GM10266 (cell line): Measurements from ENCODE around the gene ALG9.

Experiments
- DNase-seq: peaks from one replicate; pipeline ENCODE4 v3.0.0; 2012; ENCODE audit errors: extremely low spot score
- TF ChIP-seq, protein P1 (sequence below): IDR thresholded peaks from 2 replicates; pipeline ENCODE4 v1.5.1; 2012; ENCODE audit warnings: mild to moderate bottlenecking, low read depth; ENCODE audit not compliant: control insufficient read depth, insufficient read depth; ENCODE audit errors: missing control alignments

Gene ALG9

DNA sequence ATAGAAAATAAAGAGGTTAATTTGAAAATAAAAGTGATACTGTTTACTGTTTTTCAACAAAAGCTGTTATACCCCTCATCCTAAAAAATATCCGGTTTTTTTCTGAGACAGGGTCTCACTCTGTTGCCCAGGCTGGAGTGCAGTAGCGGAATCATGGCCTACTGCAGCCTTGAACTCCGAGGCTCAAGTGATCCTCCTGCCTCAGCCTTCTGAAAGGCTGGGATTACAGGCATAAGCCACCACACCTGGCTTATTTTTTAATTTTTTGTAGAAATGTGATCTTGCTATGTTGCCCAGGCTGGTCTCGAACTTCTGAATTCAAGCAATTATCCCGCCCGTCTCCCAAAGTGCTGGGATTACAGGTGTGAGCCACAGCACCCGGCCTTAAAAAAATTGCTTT is 35.7 kb downstream of the ALG9 start:
- DNase-seq: no peak
- TF ChIP-seq, protein P1, sequence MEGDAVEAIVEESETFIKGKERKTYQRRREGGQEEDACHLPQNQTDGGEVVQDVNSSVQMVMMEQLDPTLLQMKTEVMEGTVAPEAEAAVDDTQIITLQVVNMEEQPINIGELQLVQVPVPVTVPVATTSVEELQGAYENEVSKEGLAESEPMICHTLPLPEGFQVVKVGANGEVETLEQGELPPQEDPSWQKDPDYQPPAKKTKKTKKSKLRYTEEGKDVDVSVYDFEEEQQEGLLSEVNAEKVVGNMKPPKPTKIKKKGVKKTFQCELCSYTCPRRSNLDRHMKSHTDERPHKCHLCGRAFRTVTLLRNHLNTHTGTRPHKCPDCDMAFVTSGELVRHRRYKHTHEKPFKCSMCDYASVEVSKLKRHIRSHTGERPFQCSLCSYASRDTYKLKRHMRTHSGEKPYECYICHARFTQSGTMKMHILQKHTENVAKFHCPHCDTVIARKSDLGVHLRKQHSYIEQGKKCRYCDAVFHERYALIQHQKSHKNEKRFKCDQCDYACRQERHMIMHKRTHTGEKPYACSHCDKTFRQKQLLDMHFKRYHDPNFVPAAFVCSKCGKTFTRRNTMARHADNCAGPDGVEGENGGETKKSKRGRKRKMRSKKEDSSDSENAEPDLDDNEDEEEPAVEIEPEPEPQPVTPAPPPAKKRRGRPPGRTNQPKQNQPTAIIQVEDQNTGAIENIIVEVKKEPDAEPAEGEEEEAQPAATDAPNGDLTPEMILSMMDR: no peak

DNA sequence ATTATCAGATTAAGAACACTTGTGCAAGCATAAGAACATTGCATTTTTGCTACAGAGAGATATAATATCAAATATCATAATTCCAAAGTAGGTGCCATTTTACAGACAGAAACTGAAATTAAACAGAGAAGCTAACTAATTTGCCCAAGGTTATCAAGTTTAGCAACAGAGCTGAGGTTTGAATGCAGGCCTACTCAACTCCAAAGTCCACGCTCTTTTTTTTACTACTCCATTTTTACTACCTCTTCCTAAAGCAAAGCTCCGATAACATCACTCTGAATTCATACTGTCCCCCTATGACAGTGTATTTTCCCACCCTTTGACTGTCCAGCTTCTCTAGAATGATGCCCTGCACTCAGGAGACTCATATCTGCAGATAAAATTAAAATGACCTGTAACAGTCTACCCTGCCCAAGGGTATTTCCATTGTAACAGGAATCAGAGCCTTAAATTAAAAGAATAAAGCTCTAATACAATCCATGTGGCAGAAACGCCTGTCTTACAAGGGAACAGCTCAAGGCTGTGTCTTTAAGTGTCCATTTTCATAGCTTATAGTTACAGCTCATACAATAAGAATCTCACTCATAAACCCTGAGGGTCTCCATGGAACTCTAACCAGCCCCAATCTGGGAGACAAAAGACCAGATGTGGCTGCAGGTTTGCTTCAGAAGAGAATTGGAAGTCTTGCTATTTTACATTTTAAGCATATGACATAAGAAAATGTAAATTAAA is 36.8 kb downstream of the ALG9 start:
- TF ChIP-seq, protein P1: no peak
- DNase-seq: no peak

DNA sequence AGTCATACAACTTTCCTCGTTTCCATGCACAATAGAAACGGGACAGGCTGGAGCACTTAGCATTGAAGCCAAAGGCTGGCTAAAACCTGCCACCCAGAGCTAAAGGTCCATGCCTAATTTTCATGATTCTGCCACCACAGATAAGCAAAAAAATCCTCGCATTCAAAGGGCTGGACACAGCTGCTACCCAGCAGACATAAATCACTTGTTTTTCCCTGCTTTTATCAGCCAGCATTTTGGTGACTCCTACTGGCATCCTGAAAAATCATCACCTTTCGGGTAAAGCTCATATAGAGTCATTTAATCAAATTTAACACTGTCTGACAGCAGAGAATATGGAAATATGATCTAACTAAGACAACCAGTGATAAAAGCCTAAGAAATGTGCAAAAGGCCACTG is 37.9 kb downstream of the ALG9 start:
- TF ChIP-seq, protein P1: no peak
- DNase-seq: no peak

DNA sequence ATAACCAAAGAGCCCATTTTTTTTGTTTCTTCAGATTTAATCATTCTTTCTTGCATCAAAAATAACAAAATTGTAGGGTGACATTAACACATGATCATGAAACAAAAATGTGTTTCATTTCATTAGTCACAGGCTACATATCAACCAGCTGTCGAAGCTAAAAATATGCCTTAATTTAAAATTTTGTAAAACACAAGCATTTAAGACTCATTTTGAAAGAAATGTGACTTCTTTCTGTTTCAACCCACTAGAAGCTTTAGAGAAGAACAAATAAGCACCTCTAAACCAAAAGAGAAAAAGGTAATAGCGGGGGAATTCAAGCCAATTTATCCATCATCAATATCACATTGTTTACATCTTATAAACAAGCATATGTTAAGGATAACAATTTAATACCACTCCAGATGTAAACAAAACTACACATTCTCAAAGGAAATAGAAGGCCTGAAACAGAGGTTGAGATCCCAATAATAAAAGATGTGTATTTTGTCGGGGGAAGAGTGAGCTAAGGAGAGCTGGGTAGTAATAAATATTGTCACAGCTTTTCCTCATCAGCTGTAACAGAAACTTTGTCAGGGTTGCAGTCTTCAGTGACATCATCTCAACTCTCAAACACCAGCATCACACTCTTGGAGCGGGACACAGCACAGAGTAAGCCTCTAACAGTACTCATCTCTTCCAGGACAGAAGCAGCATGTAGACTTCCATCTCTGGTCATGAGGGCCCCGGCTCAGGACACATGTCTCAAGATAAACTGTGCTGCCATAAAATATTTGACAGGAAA is 42.0 kb downstream of the ALG9 start:
- TF ChIP-seq, protein P1: no peak
- DNase-seq: peak; percentile 43

DNA sequence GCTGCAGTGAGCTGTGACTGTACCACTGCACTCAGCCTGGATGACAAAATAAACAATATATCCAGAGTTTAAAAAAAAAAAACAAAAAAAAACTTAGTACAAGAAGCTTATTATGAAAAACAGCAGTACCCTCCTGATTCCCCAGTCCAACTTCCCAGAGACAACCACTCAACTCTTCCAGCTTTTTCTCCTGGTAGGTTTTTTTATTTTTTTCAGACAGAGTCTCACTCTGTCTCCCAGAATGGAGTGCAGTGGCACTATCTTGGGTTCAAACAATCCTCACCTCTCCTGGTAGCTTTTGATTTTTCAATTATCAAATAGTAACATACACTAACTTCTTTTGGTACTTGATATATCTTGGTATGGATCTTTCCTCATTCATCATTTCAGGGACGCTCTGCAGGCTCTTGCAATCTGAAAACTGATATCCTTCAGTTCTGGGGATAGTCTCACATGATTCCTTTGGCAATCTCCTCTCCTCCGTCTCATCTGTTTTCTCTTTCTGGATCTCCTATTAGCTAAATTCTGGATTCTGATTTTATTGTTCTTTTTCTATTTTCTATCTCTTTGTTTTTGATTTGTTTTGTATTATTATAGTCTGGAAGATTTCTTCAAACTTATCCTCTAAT is 44.9 kb downstream of the ALG9 start:
- DNase-seq: no peak
- TF ChIP-seq, protein P1: no peak

DNA sequence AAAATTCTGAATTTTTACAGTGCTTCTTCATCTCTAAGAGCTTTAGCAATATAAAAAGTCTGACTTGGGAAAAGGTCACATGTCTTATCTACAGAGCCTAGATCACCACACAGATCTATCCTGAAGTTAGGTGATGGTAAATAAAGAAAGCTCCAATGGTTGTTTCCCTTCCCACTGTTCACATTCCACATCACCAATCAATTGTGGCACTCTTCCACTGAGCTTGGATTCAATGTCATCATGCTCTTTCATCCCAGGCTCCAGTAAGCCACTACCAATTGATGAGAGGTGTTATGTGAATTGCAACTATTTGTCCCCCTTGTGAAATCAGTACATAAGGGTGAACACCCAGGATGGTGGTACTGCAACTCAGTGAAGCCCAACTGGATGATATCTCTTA is 47.8 kb downstream of the ALG9 start:
- TF ChIP-seq, protein P1: no peak
- DNase-seq: no peak
